ENCODE measurements around the gene OCIAD2.

- no peak for TF ChIP-seq EP300 (IDR thresholded peaks at IDR 0.05)
- TF ChIP-seq POLR2AphosphoS5 (IDR thresholded peaks at IDR 0.05) = no peak
- TF ChIP-seq, protein P1, sequence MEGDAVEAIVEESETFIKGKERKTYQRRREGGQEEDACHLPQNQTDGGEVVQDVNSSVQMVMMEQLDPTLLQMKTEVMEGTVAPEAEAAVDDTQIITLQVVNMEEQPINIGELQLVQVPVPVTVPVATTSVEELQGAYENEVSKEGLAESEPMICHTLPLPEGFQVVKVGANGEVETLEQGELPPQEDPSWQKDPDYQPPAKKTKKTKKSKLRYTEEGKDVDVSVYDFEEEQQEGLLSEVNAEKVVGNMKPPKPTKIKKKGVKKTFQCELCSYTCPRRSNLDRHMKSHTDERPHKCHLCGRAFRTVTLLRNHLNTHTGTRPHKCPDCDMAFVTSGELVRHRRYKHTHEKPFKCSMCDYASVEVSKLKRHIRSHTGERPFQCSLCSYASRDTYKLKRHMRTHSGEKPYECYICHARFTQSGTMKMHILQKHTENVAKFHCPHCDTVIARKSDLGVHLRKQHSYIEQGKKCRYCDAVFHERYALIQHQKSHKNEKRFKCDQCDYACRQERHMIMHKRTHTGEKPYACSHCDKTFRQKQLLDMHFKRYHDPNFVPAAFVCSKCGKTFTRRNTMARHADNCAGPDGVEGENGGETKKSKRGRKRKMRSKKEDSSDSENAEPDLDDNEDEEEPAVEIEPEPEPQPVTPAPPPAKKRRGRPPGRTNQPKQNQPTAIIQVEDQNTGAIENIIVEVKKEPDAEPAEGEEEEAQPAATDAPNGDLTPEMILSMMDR (IDR thresholded peaks at IDR 0.05) = no peak
Measured at GRCh38 chr4:48858130-48858529, 48.4 kb downstream of the OCIAD2 start.
